ENCODE results near the gene NDUFS7.

Gene NDUFS7

GRCh38 chr19:1431759-1432506 lies 48.2 kb downstream of the NDUFS7 start:
- Histone ChIP-seq H3K27ac (ENCODE audit: poor library complexity, severe bottlenecking) (no peak overlapping the region), H3K9me3 (ENCODE audit: severe bottlenecking) (no peaks in the 10 kb centered on the region), H3K27me3 (ENCODE audit: insufficient read depth, poor library complexity, severe bottlenecking) (no peaks in the 10 kb centered on the region), H3K4me3 (ENCODE audit: severe bottlenecking) (no peak overlapping the region), H3K4me1 (ENCODE audit: insufficient read depth, poor library complexity, severe bottlenecking) (no peaks in the 10 kb centered on the region), H3K36me3 (ENCODE audit: low read depth) (peaks cover 77% of the 10 kb centered on the region)
- ATAC-seq (ENCODE audit: low read depth) (no peak), DNase-seq (ENCODE audit: low spot score) (no peak)
- no peak for TF ChIP-seq CTCF (IDR thresholded peaks at IDR 0.05; ENCODE audit: poor library complexity, severe bottlenecking)

- TF ChIP-seq CTCF (IDR thresholded peaks at IDR 0.05; ENCODE audit: poor library complexity, severe bottlenecking), result no peak
- Histone ChIP-seq H3K27ac (ENCODE audit: poor library complexity, severe bottlenecking) (no peak overlapping the region), H3K4me3 (ENCODE audit: severe bottlenecking) (no peak overlapping the region), H3K4me1 (ENCODE audit: insufficient read depth, poor library complexity, severe bottlenecking) (no peaks in the 10 kb centered on the region), H3K36me3 (ENCODE audit: low read depth) (peaks cover 72% of the 10 kb centered on the region), H3K27me3 (ENCODE audit: insufficient read depth, poor library complexity, severe bottlenecking) (no peaks in the 10 kb centered on the region), H3K9me3 (ENCODE audit: severe bottlenecking) (no peaks in the 10 kb centered on the region)
- ATAC-seq (ENCODE audit: low read depth) (no peak), DNase-seq (ENCODE audit: low spot score) (no peak)
These were observed 48.8 kb downstream of the NDUFS7 start for GRCh38 chr19:1432507-1432887.

- H3K36me3 ChIP-seq (ENCODE audit: low read depth), result peaks cover 63% of the 10 kb centered on the region
- H3K9me3 ChIP-seq (ENCODE audit: severe bottlenecking), result no peaks in the 10 kb centered on the region
- DNase-seq (ENCODE audit: low spot score) (no peak), ATAC-seq (ENCODE audit: low read depth) (no peak)
- no peaks in the 10 kb centered on the region for H3K4me1 ChIP-seq (ENCODE audit: insufficient read depth, poor library complexity, severe bottlenecking)
- TF ChIP-seq CTCF (IDR thresholded peaks at IDR 0.05; ENCODE audit: poor library complexity, severe bottlenecking), result no peak
- no peaks in the 10 kb centered on the region for H3K27me3 ChIP-seq (ENCODE audit: insufficient read depth, poor library complexity, severe bottlenecking)
- H3K27ac ChIP-seq (ENCODE audit: poor library complexity, severe bottlenecking), result no peak overlapping the region
- no peak overlapping the region for H3K4me3 ChIP-seq (ENCODE audit: severe bottlenecking)
These were observed 49.7 kb downstream of the NDUFS7 start for GRCh38 chr19:1433119-1434039.

GRCh38 chr19:1434040-1434366 lies 50.3 kb downstream of the NDUFS7 start:
- ATAC-seq (ENCODE audit: low read depth), result no peak
- no peak for TF ChIP-seq CTCF (IDR thresholded peaks at IDR 0.05; ENCODE audit: poor library complexity, severe bottlenecking)
- Histone ChIP-seq H3K36me3 (ENCODE audit: low read depth) (peaks cover 58% of the 10 kb centered on the region), H3K4me3 (ENCODE audit: severe bottlenecking) (no peak overlapping the region), H3K27me3 (ENCODE audit: insufficient read depth, poor library complexity, severe bottlenecking) (no peaks in the 10 kb centered on the region), H3K4me1 (ENCODE audit: insufficient read depth, poor library complexity, severe bottlenecking) (no peaks in the 10 kb centered on the region), H3K27ac (ENCODE audit: poor library complexity, severe bottlenecking) (no peak overlapping the region), H3K9me3 (ENCODE audit: severe bottlenecking) (no peaks in the 10 kb centered on the region)
- DNase-seq (ENCODE audit: low spot score), result no peak
